HEK293T (cell line): ENCODE data around the gene LPCAT1.

Source experiments
- ARNT ChIP-seq: fragments of 450-650 bp; IDR thresholded peaks from 2 replicates; pipeline ENCODE4 v1.6.1; 2017; ENCODE audit warnings: mild to moderate bottlenecking
- BHLHE40 ChIP-seq: fragments of 450-650 bp; IDR thresholded peaks from 2 replicates; pipeline ENCODE4 v1.6.1; 2016; ENCODE audit warnings: mild to moderate bottlenecking, moderate library complexity, borderline replicate concordance
- CTBP1 ChIP-seq: fragments of 450-650 bp; IDR thresholded peaks from 2 replicates; pipeline ENCODE4 v1.6.1; 2016; ENCODE audit warnings: borderline replicate concordance
- FOXA1 ChIP-seq: fragments of 450-650 bp; IDR thresholded peaks from 2 replicates; pipeline ENCODE4 v1.6.1; 2016; ENCODE audit warnings: mild to moderate bottlenecking
- FOXK2 ChIP-seq: fragments of 450-650 bp; IDR thresholded peaks from 2 replicates; pipeline ENCODE4 v1.6.1; 2016; ENCODE audit warnings: mild to moderate bottlenecking
- FOXM1 ChIP-seq: fragments of 450-650 bp; IDR thresholded peaks from 2 replicates; pipeline ENCODE4 v1.6.1; 2017; ENCODE audit warnings: mild to moderate bottlenecking, borderline replicate concordance
- NFRKB ChIP-seq: fragments of 450-650 bp; IDR thresholded peaks from 2 replicates; pipeline ENCODE4 v1.6.1; 2016; ENCODE audit warnings: mild to moderate bottlenecking, moderate library complexity
- SP1 ChIP-seq: fragments of 450-650 bp; IDR thresholded peaks from 2 replicates; pipeline ENCODE4 v1.6.1; 2017
- SUZ12 ChIP-seq: fragments of 450-650 bp; IDR thresholded peaks from 2 replicates; pipeline ENCODE4 v1.6.1; 2016; ENCODE audit warnings: mild to moderate bottlenecking
- TARDBP ChIP-seq: fragments of 450-650 bp; IDR thresholded peaks from 2 replicates; pipeline ENCODE4 v1.6.1; 2016
- ZNF384 ChIP-seq: fragments of 450-650 bp; IDR thresholded peaks from 2 replicates; pipeline ENCODE4 v1.6.1; 2016

- TF ChIP-seq ZNF384 (no peak), SP1 (no peak), BHLHE40 (no peak), FOXK2 (no peak), FOXM1 (no peak), FOXA1 (no peak), TARDBP (no peak), ARNT (no peak), CTBP1 (no peak), NFRKB (no peak), SUZ12 (no peak)
Measured at GRCh38 chr5:1479581-1480188, 44.1 kb downstream of the LPCAT1 start.
